ENCODE measurements around the gene ILDR2.
"Not testable (repeated sequence)": the region's sequence is repeated elsewhere in the genome, so short reads cannot be mapped to it uniquely, and the experiment has no call there.

ILDR2 gene

GRCh38 chr1:166889776-166890175, 85.6 kb downstream of the ILDR2 start:
- no peak for DNase-seq (ENCODE audit: low spot score)

- no peak for DNase-seq (ENCODE audit: low spot score)
Observed at GRCh38 chr1:166888373-166889111, 86.8 kb downstream of the ILDR2 start.

- DNase-seq (ENCODE audit: low spot score), result no peak
Observed at GRCh38 chr1:166884971-166885370, 90.4 kb downstream of the ILDR2 start.

- peak; percentile 19 for DNase-seq (ENCODE audit: low spot score)
Observed at GRCh38 chr1:166884040-166884642, 91.2 kb downstream of the ILDR2 start.

GRCh38 chr1:166882893-166883292, 92.4 kb downstream of the ILDR2 start:
- DNase-seq (ENCODE audit: low spot score), result no peak

- not testable (repeated sequence) for DNase-seq (ENCODE audit: low spot score)
Observed at GRCh38 chr1:166878173-166878917, 97.0 kb downstream of the ILDR2 start.

GRCh38 chr1:166876540-166876838, 98.9 kb downstream of the ILDR2 start:
- no peak for DNase-seq (ENCODE audit: low spot score)

GRCh38 chr1:166875734-166876539, 99.4 kb downstream of the ILDR2 start, which contains the start of gene TADA1:
TSS of gene TADA1 (minus strand) at chr1:166876264. CDS start at chr1:166876233, 31 bp downstream.
- DNase-seq (ENCODE audit: low spot score), result peak; percentile 98

- peak; percentile 6 for DNase-seq (ENCODE audit: low spot score)
Observed at GRCh38 chr1:166875302-166875733, 100.0 kb downstream of the ILDR2 start.

- no peak for DNase-seq (ENCODE audit: low spot score)
Observed at GRCh38 chr1:166874464-166874863, 100.9 kb downstream of the ILDR2 start.

GRCh38 chr1:166870584-166870983, 104.8 kb downstream of the ILDR2 start:
- no peak for DNase-seq (ENCODE audit: low spot score)

- no peak for DNase-seq (ENCODE audit: low spot score)
Observed at GRCh38 chr1:166869318-166870099, 105.8 kb downstream of the ILDR2 start.

GRCh38 chr1:166868639-166869038, 106.7 kb downstream of the ILDR2 start:
- DNase-seq (ENCODE audit: low spot score), result no peak

GRCh38 chr1:166865926-166866325, 109.4 kb downstream of the ILDR2 start:
- DNase-seq (ENCODE audit: low spot score), result peak; percentile 19

GRCh38 chr1:166859597-166859996, 115.7 kb downstream of the ILDR2 start:
- no peak for DNase-seq (ENCODE audit: low spot score)

GRCh38 chr1:166858726-166859419, 116.5 kb downstream of the ILDR2 start:
- DNase-seq (ENCODE audit: low spot score), result no peak

Data from SK-N-DZ (cell line).